HG02759 (cell line): ENCODE results near the gene DNAJC5.
"Not testable (repeated sequence)": the region's sequence is repeated elsewhere in the genome, so short reads cannot be mapped to it uniquely, and the experiment has no call there.

Source experiments
- ATAC-seq: cut with Tn5 transposase; IDR thresholded peaks from one replicate; pipeline ENCODE4 v1.9.1; 2021; ENCODE audit warnings: mild to moderate bottlenecking, moderate library complexity; ENCODE audit not compliant: unreplicated experiment

DNAJC5 gene

GRCh38 chr20:63861365-63861934 is 33.5 kb upstream of the DNAJC5 start, which contains the start of gene ABHD16B:
ABHD16B (plus strand) TSS chr20:63861498; CDS start chr20:63861541, 43 bp downstream.
- no peak for ATAC-seq

- ATAC-seq = no peak
Measured at GRCh38 chr20:63861981-63862901, 32.7 kb upstream of the DNAJC5 start.

GRCh38 chr20:63863021-63863797 is 31.7 kb upstream of the DNAJC5 start:
- no peak for ATAC-seq

- ATAC-seq = peak; percentile 64
Measured at GRCh38 chr20:63863798-63864544, 31.0 kb upstream of the DNAJC5 start.

GRCh38 chr20:63864545-63864977 is 30.4 kb upstream of the DNAJC5 start:
- ATAC-seq = no peak

- peak; percentile 78 for ATAC-seq
Measured at GRCh38 chr20:63864978-63865640, 29.8 kb upstream of the DNAJC5 start, which contains the start of gene TPD52L2. TPD52L2 (plus strand) TSS chr20:63865270; CDS start chr20:63865366, 96 bp downstream.

- ATAC-seq = not testable (repeated sequence)
Measured at GRCh38 chr20:63867042-63867441, 27.9 kb upstream of the DNAJC5 start.

- ATAC-seq = no peak
Measured at GRCh38 chr20:63868264-63868663, 26.7 kb upstream of the DNAJC5 start.

GRCh38 chr20:63873477-63873971 is 21.4 kb upstream of the DNAJC5 start:
- no peak for ATAC-seq

- ATAC-seq = not testable (repeated sequence)
Measured at GRCh38 chr20:63874241-63874640, 20.7 kb upstream of the DNAJC5 start.

GRCh38 chr20:63876489-63877036 is 18.4 kb upstream of the DNAJC5 start:
- ATAC-seq = no peak

GRCh38 chr20:63877755-63878470 is 17.0 kb upstream of the DNAJC5 start:
- no peak for ATAC-seq

- ATAC-seq = no peak
Measured at GRCh38 chr20:63878899-63879663, 15.8 kb upstream of the DNAJC5 start.

GRCh38 chr20:63880901-63881300 is 14.0 kb upstream of the DNAJC5 start:
- ATAC-seq = not testable (repeated sequence)

- no peak for ATAC-seq
Measured at GRCh38 chr20:63881451-63882226, 13.3 kb upstream of the DNAJC5 start.

GRCh38 chr20:63882257-63883200 is 12.4 kb upstream of the DNAJC5 start:
- no peak for ATAC-seq
